ENCODE results near the gene KIAA1549.

KIAA1549 gene

DNA sequence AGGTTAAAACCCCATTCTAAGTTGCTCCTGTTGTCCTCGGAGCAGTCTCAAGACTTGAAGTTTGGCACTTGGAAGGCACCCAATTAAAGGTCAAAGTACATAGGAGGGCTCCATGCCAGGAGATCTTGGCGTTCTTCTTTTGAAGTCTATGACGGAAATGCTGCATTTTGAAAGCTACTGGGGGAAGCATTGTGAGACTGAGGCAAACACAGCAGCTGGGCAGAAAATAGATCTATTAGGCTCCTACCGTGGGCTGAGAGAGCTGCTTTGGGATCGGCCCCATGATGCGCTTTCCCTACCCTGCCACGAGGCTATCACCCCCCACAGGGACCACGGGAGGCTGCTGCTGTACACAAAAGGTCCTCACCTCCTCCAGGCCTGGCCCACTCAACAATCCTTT lies 20.0 kb downstream of the KIAA1549 start:
- H3K27ac ChIP-seq (ENCODE audit: insufficient read depth, low read depth, low read length, poor library complexity, severe bottlenecking): no peak overlapping the region
- H3K36me3 ChIP-seq (ENCODE audit: control insufficient read depth, insufficient read depth, low read length): no peaks in the 10 kb centered on the region
- H3K4me1 ChIP-seq (ENCODE audit: control insufficient read depth, insufficient read depth, low read length): peaks cover 3% of the 10 kb centered on the region
- no peak overlapping the region for H3K4me3 ChIP-seq (ENCODE audit: insufficient read depth, low read depth, low read length)
- WGBS, 2 experiments: 51 to 53% methylated on average over 8 of the region's 8 CpGs
- H3K9me3 ChIP-seq (ENCODE audit: control insufficient read depth, low read length): no peaks in the 10 kb centered on the region
- H3K27me3 ChIP-seq (ENCODE audit: control insufficient read depth, insufficient read depth, low read length, poor library complexity, severe bottlenecking): no peaks in the 10 kb centered on the region

DNA sequence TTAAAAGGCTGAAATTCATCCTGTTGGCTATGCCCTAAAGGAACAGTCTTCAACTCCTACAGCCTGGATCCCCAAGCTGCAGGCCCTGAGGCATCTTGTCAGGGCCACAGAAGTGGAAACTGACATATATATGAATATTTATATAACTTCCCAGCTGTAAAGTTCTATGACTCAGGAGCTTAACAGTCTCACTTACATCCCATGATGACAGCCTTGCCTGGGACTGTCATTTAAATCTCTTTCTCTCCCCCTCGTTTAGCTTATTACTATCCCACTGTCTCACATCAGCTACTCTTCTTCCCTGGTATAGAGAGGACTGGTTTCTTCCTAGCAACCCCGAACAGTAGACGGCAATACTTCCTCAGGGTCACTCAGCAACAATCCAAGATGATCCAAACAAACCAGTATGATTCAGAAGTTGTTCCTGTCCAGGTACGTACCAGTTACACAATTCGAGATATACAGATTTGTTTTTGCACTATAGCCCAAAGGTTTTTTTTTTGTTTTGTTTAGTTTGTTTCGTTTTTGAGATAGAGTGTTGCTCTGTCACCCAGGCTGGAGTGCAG lies 22.7 kb downstream of the KIAA1549 start:
- H3K4me1 ChIP-seq (ENCODE audit: control insufficient read depth, insufficient read depth, low read length): peaks cover 3% of the 10 kb centered on the region
- H3K27me3 ChIP-seq (ENCODE audit: control insufficient read depth, insufficient read depth, low read length, poor library complexity, severe bottlenecking): no peaks in the 10 kb centered on the region
- H3K4me3 ChIP-seq (ENCODE audit: insufficient read depth, low read depth, low read length): no peak overlapping the region
- WGBS, 2 experiments: 94 to 96% methylated on average over 6 of the region's 6 CpGs
- no peak overlapping the region for H3K27ac ChIP-seq (ENCODE audit: insufficient read depth, low read depth, low read length, poor library complexity, severe bottlenecking)
- no peaks in the 10 kb centered on the region for H3K9me3 ChIP-seq (ENCODE audit: control insufficient read depth, low read length)
- no peaks in the 10 kb centered on the region for H3K36me3 ChIP-seq (ENCODE audit: control insufficient read depth, insufficient read depth, low read length)

GRCh38 chr7:138957753-138958390 lies 23.3 kb downstream of the KIAA1549 start:
- no peaks in the 10 kb centered on the region for H3K36me3 ChIP-seq (ENCODE audit: control insufficient read depth, insufficient read depth, low read length)
- peaks cover 3% of the 10 kb centered on the region for H3K4me1 ChIP-seq (ENCODE audit: control insufficient read depth, insufficient read depth, low read length)
- no peaks in the 10 kb centered on the region for H3K27me3 ChIP-seq (ENCODE audit: control insufficient read depth, insufficient read depth, low read length, poor library complexity, severe bottlenecking)
- WGBS, 2 experiments: 93 to 95% methylated on average over 16 of the region's 16 CpGs
- no peak overlapping the region for H3K4me3 ChIP-seq (ENCODE audit: insufficient read depth, low read depth, low read length)
- H3K9me3 ChIP-seq (ENCODE audit: control insufficient read depth, low read length): no peaks in the 10 kb centered on the region
- H3K27ac ChIP-seq (ENCODE audit: insufficient read depth, low read depth, low read length, poor library complexity, severe bottlenecking): no peak overlapping the region

- Histone ChIP-seq H3K27me3 (ENCODE audit: control insufficient read depth, insufficient read depth, low read length, poor library complexity, severe bottlenecking) (no peaks in the 10 kb centered on the region), H3K27ac (ENCODE audit: insufficient read depth, low read depth, low read length, poor library complexity, severe bottlenecking) (no peak overlapping the region), H3K9me3 (ENCODE audit: control insufficient read depth, low read length) (no peaks in the 10 kb centered on the region), H3K4me1 (ENCODE audit: control insufficient read depth, insufficient read depth, low read length) (peaks cover 3% of the 10 kb centered on the region), H3K4me3 (ENCODE audit: insufficient read depth, low read depth, low read length) (no peak overlapping the region), H3K36me3 (ENCODE audit: control insufficient read depth, insufficient read depth, low read length) (no peaks in the 10 kb centered on the region)
- WGBS, 2 experiments: 92 to 96% methylated on average over 3 of the region's 3 CpGs
Observed at GRCh38 chr7:138957217-138957616, 24.0 kb downstream of the KIAA1549 start.

DNA sequence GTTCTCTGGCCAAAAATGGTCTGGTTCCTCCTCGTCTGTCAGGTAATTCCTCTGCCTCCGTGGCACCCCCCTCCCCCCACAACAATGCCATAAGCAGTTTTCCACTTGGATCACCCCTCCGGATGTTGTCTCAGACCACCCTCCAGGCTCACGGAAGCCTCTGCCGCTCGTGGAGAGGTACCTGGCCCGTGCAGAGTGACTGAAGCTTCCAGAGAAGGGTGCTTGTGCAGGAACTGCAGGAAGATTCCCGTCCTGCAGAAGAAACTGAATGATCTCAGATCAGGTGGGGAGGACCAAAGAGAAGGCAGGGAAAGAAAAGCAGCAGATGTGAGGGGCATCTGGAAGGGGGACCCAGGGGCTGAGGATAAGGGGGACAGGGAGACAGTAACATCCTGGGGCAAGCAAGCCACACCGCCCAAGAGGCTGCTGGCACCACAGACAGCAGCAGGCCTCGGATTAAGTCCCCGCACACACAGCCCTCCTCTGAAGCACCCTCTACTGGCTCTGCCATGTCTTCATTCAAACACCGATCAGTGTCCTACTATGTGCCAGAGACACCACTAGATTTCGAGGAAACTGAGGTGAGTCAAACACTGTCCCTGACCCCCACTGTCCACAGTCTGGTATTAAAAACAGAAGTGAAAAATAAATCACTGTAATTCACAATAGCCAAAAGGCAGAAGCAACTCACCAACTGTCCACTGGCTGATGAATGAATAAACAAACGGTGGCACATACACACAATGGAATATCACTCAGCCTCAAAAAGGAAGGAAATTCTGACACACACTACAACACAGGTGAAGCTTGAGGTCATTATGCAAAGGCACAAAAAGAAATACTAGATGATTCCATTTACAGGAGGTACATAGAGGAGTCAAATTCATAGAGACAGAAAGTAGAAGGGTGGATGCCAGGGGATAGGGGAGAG lies 26.4 kb downstream of the KIAA1549 start:
- Histone ChIP-seq H3K4me3 (ENCODE audit: insufficient read depth, low read depth, low read length) (no peak overlapping the region), H3K27ac (ENCODE audit: insufficient read depth, low read depth, low read length, poor library complexity, severe bottlenecking) (no peak overlapping the region), H3K27me3 (ENCODE audit: control insufficient read depth, insufficient read depth, low read length, poor library complexity, severe bottlenecking) (no peaks in the 10 kb centered on the region), H3K4me1 (ENCODE audit: control insufficient read depth, insufficient read depth, low read length) (no peaks in the 10 kb centered on the region), H3K36me3 (ENCODE audit: control insufficient read depth, insufficient read depth, low read length) (no peaks in the 10 kb centered on the region), H3K9me3 (ENCODE audit: control insufficient read depth, low read length) (no peaks in the 10 kb centered on the region)
- 71 to 74% methylated on average over 14 of the region's 14 CpGs for WGBS, 2 experiments

DNA sequence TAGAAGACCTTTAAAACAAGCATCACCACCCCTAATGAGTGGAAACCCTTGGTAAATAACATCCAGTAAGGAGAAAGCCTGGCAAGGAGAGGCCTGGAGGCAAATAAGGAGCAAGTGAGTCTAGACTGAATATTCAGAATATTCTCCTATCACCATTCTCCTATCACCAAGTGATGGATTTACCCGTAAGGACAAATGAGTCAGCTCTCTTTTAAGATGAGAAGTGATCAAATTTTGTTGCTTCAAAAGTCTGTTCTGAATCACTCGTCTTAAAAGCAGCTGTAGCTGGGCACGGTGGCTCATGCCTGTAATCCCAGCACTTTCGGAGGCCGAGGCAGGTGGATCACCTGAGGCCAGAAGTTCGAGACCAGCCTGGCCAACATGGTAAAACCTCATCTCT lies 28.4 kb downstream of the KIAA1549 start:
- no peaks in the 10 kb centered on the region for H3K27me3 ChIP-seq (ENCODE audit: control insufficient read depth, insufficient read depth, low read length, poor library complexity, severe bottlenecking)
- no peak overlapping the region for H3K4me3 ChIP-seq (ENCODE audit: insufficient read depth, low read depth, low read length)
- H3K36me3 ChIP-seq (ENCODE audit: control insufficient read depth, insufficient read depth, low read length): no peaks in the 10 kb centered on the region
- WGBS, 2 experiments: 88 to 94% methylated on average over 6 of the region's 6 CpGs
- no peak overlapping the region for H3K27ac ChIP-seq (ENCODE audit: insufficient read depth, low read depth, low read length, poor library complexity, severe bottlenecking)
- no peaks in the 10 kb centered on the region for H3K4me1 ChIP-seq (ENCODE audit: control insufficient read depth, insufficient read depth, low read length)
- no peaks in the 10 kb centered on the region for H3K9me3 ChIP-seq (ENCODE audit: control insufficient read depth, low read length)

DNA sequence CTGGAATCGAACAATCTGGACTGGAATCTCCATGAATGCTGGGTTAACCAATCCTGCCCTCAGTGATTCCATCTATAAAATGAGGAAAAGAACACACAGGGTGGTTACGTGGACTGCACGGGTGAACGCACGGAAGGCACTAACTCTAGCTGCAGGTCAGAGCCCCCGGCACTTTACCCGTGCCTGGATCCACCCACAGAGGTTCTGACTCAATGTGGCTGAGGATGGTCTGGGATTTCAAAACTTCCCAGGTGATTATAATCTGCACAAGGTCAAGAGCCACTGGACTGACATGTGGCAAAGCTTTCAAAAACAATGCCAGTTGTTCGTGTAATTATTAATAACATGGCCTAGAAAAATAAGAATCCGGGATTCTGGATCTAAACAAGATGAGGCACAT lies 29.2 kb downstream of the KIAA1549 start:
- Histone ChIP-seq H3K4me1 (ENCODE audit: control insufficient read depth, insufficient read depth, low read length) (no peaks in the 10 kb centered on the region), H3K27ac (ENCODE audit: insufficient read depth, low read depth, low read length, poor library complexity, severe bottlenecking) (no peak overlapping the region), H3K27me3 (ENCODE audit: control insufficient read depth, insufficient read depth, low read length, poor library complexity, severe bottlenecking) (no peaks in the 10 kb centered on the region), H3K9me3 (ENCODE audit: control insufficient read depth, low read length) (no peaks in the 10 kb centered on the region), H3K36me3 (ENCODE audit: control insufficient read depth, insufficient read depth, low read length) (no peaks in the 10 kb centered on the region), H3K4me3 (ENCODE audit: insufficient read depth, low read depth, low read length) (no peak overlapping the region)
- 95 to 96% methylated on average over 9 of the region's 9 CpGs for WGBS, 2 experiments

DNA sequence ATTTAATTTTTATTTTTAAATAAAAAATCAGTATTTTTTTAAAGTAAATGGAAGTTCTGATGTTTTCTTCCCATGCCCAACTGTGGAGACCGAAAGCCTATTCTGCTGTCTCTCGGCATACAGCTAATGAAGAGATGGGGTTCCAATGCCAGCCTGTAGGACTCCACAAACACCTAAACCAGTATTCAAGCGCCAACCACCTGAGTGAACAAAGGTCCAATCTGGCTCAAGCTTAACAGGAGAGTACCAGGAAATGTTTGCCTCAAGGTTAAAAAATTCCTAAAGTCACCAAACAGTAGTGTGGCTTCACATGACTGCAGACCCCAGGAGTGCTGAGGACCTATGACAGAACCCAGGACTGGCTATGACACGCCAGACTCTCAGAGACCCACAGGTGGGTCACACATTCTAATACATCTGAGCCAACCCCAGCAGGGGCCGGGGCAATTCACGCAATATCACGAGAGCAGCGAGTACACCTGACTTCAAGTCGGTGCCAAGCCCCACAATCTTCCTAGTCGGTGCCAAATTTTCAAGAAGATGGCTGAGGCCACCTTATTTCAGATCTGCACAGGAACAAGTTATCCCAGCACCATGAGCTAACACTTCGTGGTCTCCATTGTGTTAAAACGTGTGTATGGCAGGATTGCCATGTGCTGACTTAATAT lies 31.6 kb downstream of the KIAA1549 start:
- Histone ChIP-seq H3K4me3 (ENCODE audit: insufficient read depth, low read depth, low read length) (no peak overlapping the region), H3K27me3 (ENCODE audit: control insufficient read depth, insufficient read depth, low read length, poor library complexity, severe bottlenecking) (no peaks in the 10 kb centered on the region), H3K9me3 (ENCODE audit: control insufficient read depth, low read length) (no peaks in the 10 kb centered on the region), H3K27ac (ENCODE audit: insufficient read depth, low read depth, low read length, poor library complexity, severe bottlenecking) (no peak overlapping the region), H3K4me1 (ENCODE audit: control insufficient read depth, insufficient read depth, low read length) (no peaks in the 10 kb centered on the region), H3K36me3 (ENCODE audit: control insufficient read depth, insufficient read depth, low read length) (no peaks in the 10 kb centered on the region)
- WGBS, 2 experiments: 94 to 96% methylated on average over 12 of the region's 12 CpGs

DNA sequence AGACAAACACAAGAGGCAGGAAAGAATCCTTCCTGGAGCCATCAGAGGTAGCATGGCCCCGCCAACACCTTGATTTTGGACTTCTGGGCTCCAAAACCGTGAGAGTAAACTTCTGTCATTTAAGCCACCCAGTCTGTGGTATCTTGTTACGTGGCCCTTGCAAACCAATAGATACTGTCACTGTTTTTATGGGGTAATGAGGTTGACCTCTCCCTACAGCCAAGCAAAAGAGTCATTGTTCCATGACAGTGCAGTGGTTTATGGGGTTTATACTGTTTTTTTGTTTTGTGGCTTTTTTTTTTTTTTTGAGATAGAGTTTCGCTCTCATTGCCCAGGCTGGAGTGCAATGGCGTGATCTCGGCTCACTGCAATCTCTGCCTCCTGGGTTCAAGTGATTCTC lies 32.8 kb downstream of the KIAA1549 start:
- Histone ChIP-seq H3K4me3 (ENCODE audit: insufficient read depth, low read depth, low read length) (no peak overlapping the region), H3K36me3 (ENCODE audit: control insufficient read depth, insufficient read depth, low read length) (no peaks in the 10 kb centered on the region), H3K27me3 (ENCODE audit: control insufficient read depth, insufficient read depth, low read length, poor library complexity, severe bottlenecking) (no peaks in the 10 kb centered on the region), H3K4me1 (ENCODE audit: control insufficient read depth, insufficient read depth, low read length) (no peaks in the 10 kb centered on the region), H3K27ac (ENCODE audit: insufficient read depth, low read depth, low read length, poor library complexity, severe bottlenecking) (no peak overlapping the region), H3K9me3 (ENCODE audit: control insufficient read depth, low read length) (no peaks in the 10 kb centered on the region)
- WGBS, 2 experiments: 92 to 93% methylated on average over 6 of the region's 6 CpGs

DNA sequence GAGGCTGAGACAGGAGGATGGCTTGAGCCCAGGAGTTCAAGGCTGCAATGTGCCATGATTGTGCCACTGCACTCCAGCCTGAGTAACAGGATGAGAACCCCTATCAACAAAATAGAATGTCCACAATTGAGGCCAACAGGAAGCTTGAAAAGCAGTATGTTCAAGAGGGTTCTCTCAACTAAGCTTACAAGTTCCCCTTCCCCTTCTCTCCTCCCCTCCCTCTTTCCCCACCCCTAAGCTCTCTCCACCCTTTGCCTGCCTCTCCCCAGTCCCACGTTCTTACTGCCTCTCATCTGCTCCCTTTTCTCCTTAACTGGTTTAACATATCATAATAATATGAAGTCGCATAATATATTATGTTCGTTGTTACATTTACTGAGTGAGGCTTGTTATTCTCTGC lies 35.4 kb downstream of the KIAA1549 start:
- Histone ChIP-seq H3K27me3 (ENCODE audit: control insufficient read depth, insufficient read depth, low read length, poor library complexity, severe bottlenecking) (no peaks in the 10 kb centered on the region), H3K36me3 (ENCODE audit: control insufficient read depth, insufficient read depth, low read length) (no peaks in the 10 kb centered on the region), H3K27ac (ENCODE audit: insufficient read depth, low read depth, low read length, poor library complexity, severe bottlenecking) (no peak overlapping the region), H3K4me3 (ENCODE audit: insufficient read depth, low read depth, low read length) (no peak overlapping the region), H3K9me3 (ENCODE audit: control insufficient read depth, low read length) (no peaks in the 10 kb centered on the region), H3K4me1 (ENCODE audit: control insufficient read depth, insufficient read depth, low read length) (no peaks in the 10 kb centered on the region)
- WGBS, 2 experiments: 78% methylated on average over 3 of the region's 3 CpGs; no CpG with 5 or more reads in 1 of the 2 experiments
